GM21723 (cell line): ENCODE results near the gene NSMCE4A.
A peak's percentile ranks its signal among the peaks of the same experiment; 100 is the strongest.
"Not testable (repeated sequence)": the region's sequence is repeated elsewhere in the genome, so short reads cannot be mapped to it uniquely, and the experiment has no call there.

Source experiments
- ATAC-seq: cut with Tn5 transposase; IDR thresholded peaks from one replicate; pipeline ENCODE4 v1.9.1; 2021; ENCODE audit warnings: mild to moderate bottlenecking, moderate library complexity; ENCODE audit not compliant: unreplicated experiment

NSMCE4A gene

DNA sequence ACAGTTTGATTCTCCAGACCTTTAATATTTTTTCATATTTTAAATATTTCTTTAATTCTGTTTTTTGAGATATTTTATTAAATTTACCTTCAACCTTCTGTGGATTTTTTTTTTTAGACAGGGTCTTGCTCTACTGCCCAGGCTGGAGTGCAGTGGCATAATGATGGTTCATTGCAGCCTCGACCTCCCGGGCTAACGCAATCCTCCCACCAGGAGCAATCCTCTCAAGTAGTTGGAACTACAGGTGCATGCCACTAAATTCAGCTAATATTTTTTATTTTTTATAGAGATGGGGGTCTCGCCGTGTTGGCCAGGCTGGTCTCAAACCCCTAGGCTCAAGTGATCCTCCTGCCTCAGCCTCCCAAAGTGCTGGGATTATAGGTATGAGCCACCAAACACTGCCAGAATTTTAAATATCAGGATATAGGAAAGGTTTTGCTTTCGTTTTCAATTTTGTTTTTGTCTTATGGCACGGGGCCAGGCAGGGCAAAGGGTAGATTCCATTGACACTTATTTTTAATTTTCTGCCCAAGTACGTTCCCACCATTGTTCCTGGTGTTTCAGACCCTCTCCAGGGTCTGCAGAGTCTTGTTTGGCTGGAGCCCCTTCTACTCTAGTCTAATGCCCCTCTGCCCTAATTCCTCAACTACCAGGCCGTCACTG, 15.1 kb upstream of the NSMCE4A start:
- no peak for ATAC-seq

DNA sequence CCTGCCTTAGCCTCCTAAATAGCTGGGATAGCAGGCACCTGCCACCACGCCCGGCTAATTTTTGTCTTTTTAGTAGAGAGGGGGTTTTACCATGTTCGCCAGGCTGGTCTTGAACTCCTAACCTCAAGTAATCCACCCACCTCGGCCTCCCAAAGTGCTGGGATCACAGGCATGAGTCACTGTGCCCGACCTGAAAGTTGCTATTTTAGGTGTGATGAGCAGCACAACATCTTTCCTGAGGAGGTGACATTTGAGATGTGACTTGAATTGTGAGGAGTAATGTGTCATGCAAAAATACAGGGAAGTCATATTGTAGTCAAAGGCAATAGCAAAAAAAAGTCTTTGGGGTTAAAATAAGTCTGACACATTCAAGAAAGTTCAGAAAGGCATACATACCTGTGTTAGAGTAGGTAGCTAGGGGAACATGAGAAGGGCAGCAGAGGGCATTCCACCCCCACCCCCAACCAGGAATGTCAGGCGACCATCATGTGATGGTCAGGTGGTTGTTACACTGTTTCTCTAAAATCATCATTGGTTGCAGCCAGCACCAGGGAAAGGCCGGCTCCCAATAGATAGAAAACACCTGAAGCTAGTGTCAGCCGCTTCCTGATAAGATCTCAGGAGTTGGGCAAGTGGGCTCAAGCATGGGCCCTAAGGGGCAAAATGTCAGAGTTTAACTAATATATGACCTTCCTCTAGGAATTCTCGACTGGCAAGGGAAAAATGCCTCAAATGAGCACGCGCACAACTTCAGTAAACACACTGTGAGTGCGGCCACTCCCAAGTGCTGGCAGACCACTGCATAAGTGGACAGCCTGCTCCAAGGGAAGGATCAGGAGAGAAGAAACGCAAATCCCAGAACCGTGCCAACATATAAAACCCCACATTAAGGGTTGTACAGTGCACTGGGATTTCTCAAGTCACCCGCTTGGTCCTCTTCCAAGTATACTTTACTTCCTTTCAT, 13.6 kb upstream of the NSMCE4A start, which contains the start of gene TACC2:
TACC2 (plus strand) TSS at position 803 of the 964 bp plus-strand sequence. CDS start 32,819 bp downstream, outside the sequence.
- ATAC-seq, result no peak

GRCh38 chr10:121984463-121984862, 9.4 kb upstream of the NSMCE4A start:
- ATAC-seq, result no peak

GRCh38 chr10:121983852-121984251, 8.8 kb upstream of the NSMCE4A start:
- ATAC-seq, result no peak

DNA sequence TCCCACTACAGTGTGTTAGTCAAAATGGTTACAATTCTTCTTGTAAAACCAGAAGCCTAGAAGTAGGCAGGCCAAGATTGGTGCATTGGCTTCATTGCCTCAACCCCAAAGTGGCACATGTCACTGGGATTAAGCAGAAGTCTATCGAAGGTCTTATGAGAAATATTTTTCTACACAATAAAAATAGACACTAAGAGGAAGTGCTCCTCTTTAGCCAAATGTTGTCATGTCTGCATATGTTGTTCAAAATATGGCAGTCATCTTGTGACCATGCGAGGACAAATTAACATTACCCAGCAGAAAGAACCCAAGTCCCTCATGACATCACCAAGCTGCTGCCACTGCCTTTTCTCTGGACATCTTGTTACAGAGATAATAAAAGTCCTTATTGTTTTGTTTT, 6.3 kb upstream of the NSMCE4A start:
- ATAC-seq, result no peak

GRCh38 chr10:121978511-121978910, 3.5 kb upstream of the NSMCE4A start:
- ATAC-seq, result no peak

GRCh38 chr10:121976607-121977006, 1.6 kb upstream of the NSMCE4A start:
- no peak for ATAC-seq

GRCh38 chr10:121975295-121976086, 474 bp upstream of the NSMCE4A start:
- ATAC-seq, result peak; percentile 10

- ATAC-seq, result peak; percentile 22
These were observed 940 bp downstream of the NSMCE4A start for GRCh38 chr10:121974019-121974534.

DNA sequence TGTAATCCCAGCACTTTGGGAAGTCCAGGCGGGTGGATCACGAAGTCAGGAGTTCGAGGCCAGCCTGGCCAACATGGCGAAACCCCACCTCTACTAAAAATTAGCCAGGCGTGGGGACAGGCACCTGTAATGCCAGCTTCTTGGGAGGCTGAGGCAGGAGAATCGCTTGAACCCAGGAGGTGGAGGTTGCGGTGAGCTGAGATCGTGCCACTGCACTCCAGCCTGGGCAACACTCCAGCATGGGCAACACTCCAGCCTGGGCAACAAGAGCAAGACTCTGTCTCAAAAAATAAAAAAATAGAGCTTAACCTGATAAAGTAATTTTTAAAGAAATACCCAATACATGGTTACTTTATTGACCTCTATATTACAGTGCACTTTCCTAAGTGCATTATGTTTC, 5.9 kb downstream of the NSMCE4A start:
- ATAC-seq, result not testable (repeated sequence)

DNA sequence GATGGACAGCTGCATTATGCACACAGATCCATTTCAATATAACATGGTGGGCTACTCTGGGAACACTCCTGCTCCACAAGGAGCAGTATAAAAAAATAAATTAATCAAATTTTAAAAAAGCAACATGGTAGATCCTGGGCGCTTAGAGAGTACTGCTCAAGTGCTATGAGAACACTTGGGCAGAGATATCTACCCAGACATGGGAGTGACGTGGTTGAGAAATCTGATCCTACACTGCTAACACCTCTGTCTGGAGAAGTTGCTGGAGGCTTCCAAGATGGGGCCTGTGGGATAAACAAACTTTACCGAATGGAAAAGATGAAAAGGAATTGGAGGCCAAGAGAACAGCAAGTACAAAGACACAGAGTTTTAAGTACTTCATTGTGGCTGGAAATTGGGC, 9.0 kb downstream of the NSMCE4A start:
- no peak for ATAC-seq

GRCh38 chr10:121961456-121961855, 13.6 kb downstream of the NSMCE4A start:
- ATAC-seq, result no peak

DNA sequence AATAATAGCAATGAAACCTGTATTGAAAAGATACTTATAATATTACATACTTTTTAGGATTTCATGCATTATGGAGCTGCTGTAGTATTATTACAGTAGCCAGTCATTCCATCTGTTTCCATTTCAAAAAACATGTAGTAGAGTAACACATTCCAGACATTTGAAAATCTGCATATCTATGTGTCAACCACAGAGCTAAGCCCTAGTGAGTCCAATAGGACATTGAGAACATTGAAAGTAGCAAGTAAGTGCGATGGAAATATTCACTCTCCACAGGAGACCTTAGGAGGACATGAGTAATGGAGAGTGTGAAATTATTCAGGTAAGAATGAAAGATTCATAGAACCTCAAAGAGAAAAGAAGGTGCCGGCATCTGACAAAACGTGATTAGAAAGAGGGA, 15.3 kb downstream of the NSMCE4A start:
- no peak for ATAC-seq

GRCh38 chr10:121956111-121957061, 18.6 kb downstream of the NSMCE4A start:
- no peak for ATAC-seq

- no peak for ATAC-seq
These were observed 22.8 kb downstream of the NSMCE4A start for GRCh38 chr10:121952226-121952625.

DNA sequence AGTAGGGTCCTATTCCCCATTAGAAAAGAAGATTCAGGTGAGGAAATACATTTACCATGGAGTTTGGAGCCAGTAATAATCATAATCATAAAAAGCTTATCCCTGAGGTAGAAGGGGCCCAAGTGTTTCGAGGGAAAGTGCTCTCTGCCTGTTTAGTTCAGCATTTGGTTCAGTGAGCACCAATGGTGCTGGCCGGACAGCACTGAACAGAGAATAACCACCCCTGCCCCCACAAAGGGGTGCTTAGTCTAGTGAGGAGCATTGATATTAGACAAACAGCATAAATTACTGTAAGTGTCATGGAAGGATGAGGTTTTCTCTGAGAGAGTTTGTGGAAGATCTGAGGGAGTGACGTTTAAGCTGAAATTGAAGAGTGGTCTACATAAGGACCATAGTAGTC, 25.6 kb downstream of the NSMCE4A start:
- no peak for ATAC-seq

GRCh38 chr10:121949049-121949448, 26.0 kb downstream of the NSMCE4A start:
- ATAC-seq, result no peak

GRCh38 chr10:121947343-121948330, 27.4 kb downstream of the NSMCE4A start:
- no peak for ATAC-seq
